A549 treated with Mapracorat at 1 μM for 4 hours (cell line): ENCODE results near the gene SLC22A14. TPM values are rescaled to one million over a fixed set of nuclear protein-coding genes. Genes with fewer than 3 reads are reported as not detected.

Experiments used
- total RNA-seq: library from RNA; stranded (reverse); fragments of 200-300 nt; extraction: Qiagen RNA extraction; gene quantifications from 5 replicates; pipeline ENCODE4 v1.2.3, GENCODE V29; 2022

Gene SLC22A14, protein sequence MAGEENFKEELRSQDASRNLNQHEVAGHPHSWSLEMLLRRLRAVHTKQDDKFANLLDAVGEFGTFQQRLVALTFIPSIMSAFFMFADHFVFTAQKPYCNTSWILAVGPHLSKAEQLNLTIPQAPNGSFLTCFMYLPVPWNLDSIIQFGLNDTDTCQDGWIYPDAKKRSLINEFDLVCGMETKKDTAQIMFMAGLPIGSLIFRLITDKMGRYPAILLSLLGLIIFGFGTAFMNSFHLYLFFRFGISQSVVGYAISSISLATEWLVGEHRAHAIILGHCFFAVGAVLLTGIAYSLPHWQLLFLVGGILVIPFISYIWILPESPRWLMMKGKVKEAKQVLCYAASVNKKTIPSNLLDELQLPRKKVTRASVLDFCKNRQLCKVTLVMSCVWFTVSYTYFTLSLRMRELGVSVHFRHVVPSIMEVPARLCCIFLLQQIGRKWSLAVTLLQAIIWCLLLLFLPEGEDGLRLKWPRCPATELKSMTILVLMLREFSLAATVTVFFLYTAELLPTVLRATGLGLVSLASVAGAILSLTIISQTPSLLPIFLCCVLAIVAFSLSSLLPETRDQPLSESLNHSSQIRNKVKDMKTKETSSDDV
- 0.06 to 0.07 TPM (median 0.07 TPM) in 3 of 5 replicates, not detected in the others for total RNA-seq

DNA sequence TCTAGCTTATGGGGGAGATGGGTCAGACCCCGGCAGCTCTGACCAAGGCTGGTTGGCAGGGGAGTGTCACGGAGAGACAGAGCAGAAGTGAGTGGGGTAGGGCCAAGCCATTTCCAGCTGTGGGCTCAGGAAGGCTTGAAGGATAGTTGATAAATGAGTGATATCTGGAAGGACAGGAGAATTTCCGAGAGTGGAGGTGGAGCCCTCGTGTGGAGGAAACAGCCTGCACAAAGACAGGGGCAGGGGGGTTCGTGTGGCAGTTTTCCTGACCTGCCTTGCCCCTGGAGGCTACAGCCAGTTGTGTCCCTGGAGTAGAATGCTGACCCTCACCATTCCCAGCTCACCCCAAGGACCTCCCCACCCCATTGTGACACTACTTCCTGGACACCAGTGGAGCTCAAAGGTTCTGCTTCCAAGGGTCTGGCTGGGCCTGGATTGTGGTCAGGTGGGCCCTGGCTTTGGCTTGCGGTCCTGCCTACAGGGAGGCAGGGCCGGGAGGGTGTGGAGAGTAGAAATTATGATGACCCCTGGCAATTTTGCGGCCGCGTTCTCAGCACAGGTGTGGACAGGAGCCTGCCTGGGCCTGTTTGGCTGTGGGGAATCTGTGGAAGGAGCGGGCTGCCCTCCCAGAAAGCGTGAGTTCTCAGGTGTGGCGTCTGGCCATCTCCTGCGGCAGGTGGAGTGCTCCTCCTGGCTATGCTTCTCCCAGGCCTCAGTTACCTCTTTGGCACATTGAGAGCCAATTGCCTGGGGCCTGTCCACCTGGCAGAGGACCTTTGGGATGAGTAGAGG, at the start of gene SLC22A14:
Gene SLC22A14, plus strand, starts transcription at position 400 of the 792 bp plus-strand sequence. CDS start 23,733 bp downstream, outside the sequence.

DNA sequence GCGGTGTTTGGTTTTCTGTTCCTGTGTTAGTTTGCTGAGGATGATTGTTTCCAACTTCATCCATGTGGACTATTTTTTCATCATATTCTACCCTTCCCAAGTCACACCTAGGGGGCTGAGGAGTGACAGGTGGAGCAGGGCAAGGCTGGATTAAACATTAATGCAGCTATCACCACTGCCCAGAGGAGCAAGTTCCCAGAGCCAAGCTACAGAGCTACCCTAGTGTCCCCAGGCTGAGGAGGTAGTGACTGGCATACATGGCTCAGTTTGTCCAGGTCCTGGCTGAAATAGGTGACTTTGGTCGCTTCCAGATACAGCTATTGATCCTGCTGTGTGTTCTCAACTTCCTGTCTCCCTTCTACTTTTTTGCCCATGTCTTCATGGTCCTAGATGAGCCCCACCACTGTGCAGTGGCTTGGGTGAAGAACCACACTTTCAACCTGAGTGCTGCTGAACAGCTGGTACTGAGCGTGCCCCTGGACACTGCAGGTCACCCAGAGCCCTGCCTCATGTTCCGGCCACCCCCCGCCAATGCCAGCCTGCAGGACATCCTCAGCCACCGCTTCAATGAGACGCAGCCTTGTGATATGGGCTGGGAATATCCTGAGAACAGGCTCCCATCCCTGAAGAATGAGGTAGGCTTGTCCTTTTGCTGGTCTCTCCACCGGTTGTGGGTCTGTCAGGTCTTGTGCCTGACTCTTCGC, 16.3 kb upstream of the SLC22A14 start, which contains the start of gene SLC22A13:
Gene SLC22A13, plus strand, starts transcription at position 209 of the 704 bp plus-strand sequence. Its CDS starts 49 bp downstream, at position 258.

DNA sequence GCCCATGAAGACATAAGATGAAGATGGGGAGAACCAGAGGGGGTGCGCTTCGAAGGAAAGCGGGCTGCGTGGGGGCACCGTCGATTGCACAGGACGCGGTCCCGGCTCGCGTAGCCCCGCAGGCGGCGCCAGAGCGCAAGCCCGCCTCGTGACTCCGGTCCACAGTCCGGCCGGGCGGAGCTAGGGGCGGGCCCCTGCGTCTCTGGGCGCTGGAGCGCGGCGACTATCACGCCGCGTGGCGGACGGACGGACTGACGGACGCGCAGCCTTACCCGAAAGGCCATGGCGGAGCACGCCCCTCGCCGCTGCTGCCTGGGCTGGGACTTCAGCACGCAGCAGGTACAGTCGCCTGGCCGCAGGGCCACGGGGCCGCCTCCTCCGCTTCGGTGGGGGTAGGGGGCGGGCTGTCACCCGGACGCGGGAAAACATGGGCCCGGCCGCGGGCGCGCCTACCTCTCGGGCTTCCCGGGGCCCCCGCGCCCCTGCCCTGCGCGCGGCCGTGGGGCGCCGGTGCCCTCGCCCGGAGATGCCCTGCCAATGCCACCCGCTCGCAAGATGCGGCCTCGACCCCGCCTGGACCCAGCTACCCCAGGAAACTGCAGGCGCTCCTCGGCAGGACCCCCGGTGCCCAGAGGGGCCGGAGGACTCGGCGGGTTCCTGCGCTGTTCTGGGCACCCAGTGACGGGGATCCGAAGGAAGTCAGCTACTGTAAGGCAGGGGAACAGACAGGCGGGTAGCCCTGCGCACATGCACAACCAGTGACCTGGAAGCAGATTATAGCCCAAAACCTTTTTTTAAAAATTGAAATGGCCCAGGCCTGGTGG, 64.7 kb downstream of the SLC22A14 start, which contains the start of gene XYLB:
Gene XYLB, plus strand, starts transcription at position 199 of the 824 bp plus-strand sequence. Its CDS starts 84 bp downstream, at position 283.

Other genes starting within 250 kb of the SLC22A14 start
- gene DLEC1, start 243.1 kb upstream of the SLC22A14 start, total RNA-seq, result 0.03 to 0.05 TPM (median 0.04 TPM) in 3 of 5 replicates, not detected in the others
- 41.6 to 52.7 TPM (median 46.9 TPM) in 5 replicates for gene ACAA1, start 145.2 kb upstream of the SLC22A14 start, total RNA-seq
- 22.1 to 25.2 TPM (median 23.1 TPM) in 5 replicates for gene MYD88, start 143.6 kb upstream of the SLC22A14 start, total RNA-seq
- 26.3 to 37.2 TPM (median 35.1 TPM) in 5 replicates for gene OXSR1, start 116.8 kb upstream of the SLC22A14 start, total RNA-seq
- gene SLC22A13, start 16.5 kb upstream of the SLC22A14 start, total RNA-seq, result not detected in 5 replicates
- gene XYLB, start 64.5 kb downstream of the SLC22A14 start, total RNA-seq, result 2.5 to 4.3 TPM (median 4.0 TPM) in 5 replicates
- 1.7 to 3.1 TPM (median 2.7 TPM) in 5 replicates for gene ACVR2B, start 171.6 kb downstream of the SLC22A14 start, total RNA-seq
- 8.5 to 13.0 TPM (median 10.5 TPM) in 5 replicates for gene EXOG, start 214.0 kb downstream of the SLC22A14 start, total RNA-seq